Naive thymus-derived CD8-positive, alpha-beta T cell (primary cell): Measurements from ENCODE around the gene SMG7. TPM values are rescaled to one million over a fixed set of nuclear protein-coding genes. Genes with fewer than 3 reads are reported as not detected.

ENCODE experiments used
- ATAC-seq, 2 donors: fragments of 150-1000 bp; cut with Tn5 transposase in 1 of 2; sonication (Bioruptor Pico), chemical (Tn5 transposase) in 1 of 2; 1 replicate in 1 of 2; 2 replicates in 1 of 2; pipeline ENCODE4 v1.10.0; 2021; ENCODE audit warnings: mild to moderate bottlenecking in 2 of 2, moderate library complexity in 2 of 2
- POLR2A ChIA-PET: fragments of 350-600 bp; sonication (Branson Sonifier 250); formaldehyde crosslinking; loops from one replicate; lab custom pipeline; 2021; ENCODE audit warnings: antibody characterized with exemption; lab: Charles Lee
- DNase-seq, 10 donors: peaks; one replicate each; pipeline versions ENCODE4 v3.0.0 to v3.0.0-alpha.2; 2020 to 2022
- H3K27ac Mint-ChIP-seq, 10 donors: one replicate each; pipeline ENCODE4 v1.8.0; 2020 to 2022; ENCODE audit warnings: mild to moderate bottlenecking in 10 of 10, mixed read lengths in 10 of 10, moderate library complexity in 4 of 10, inconsistent platforms in 1 of 10
- H3K27me3 Mint-ChIP-seq, 5 donors: one replicate each; pipeline ENCODE4 v1.8.0; 2021 to 2022; ENCODE audit warnings: mixed read lengths in 5 of 5
- H3K36me3 Mint-ChIP-seq, 3 donors: one replicate each; pipeline ENCODE4 v1.8.0; 2020 to 2022; ENCODE audit warnings: mixed read lengths in 3 of 3, mild to moderate bottlenecking in 2 of 3, inconsistent platforms in 1 of 3
- H3K4me1 Mint-ChIP-seq, 4 donors: one replicate each; pipeline ENCODE4 v1.8.0; 2021 to 2022; ENCODE audit warnings: mixed read lengths in 4 of 4
- H3K4me3 Mint-ChIP-seq, 10 donors: one replicate each; pipeline ENCODE4 v1.8.0; 2020 to 2022; ENCODE audit warnings: mild to moderate bottlenecking in 10 of 10, mixed read lengths in 10 of 10, moderate library complexity in 6 of 10, inconsistent platforms in 1 of 10
- H3K9me3 Mint-ChIP-seq, 9 donors: one replicate each; pipeline ENCODE4 v1.8.0; 2020 to 2022; ENCODE audit warnings: mixed read lengths in 9 of 9, mild to moderate bottlenecking in 3 of 9, inconsistent platforms in 1 of 9, moderate library complexity in 1 of 9
- polyA plus RNA-seq, 3 donors: library from polyadenylated mRNA; unstranded; fragments of 300-500 nt; fragmentation: Illumina TruSeq; gene quantifications; one replicate each; pipeline ENCODE4 v1.2.3, GENCODE V29; 2021
- total RNA-seq, 8 experiments: library from RNA in 2 of 8; stranded (reverse) in 2 of 8; gene quantifications; one replicate each; pipeline ENCODE4 v1.2.3 and lab custom pipeline; 2021 to 2026

Gene SMG7
- total and polyA plus RNA-seq, 5 experiments from 2014 or later = 14.8 to 60.0 (median 29.2) TPM

DNA sequence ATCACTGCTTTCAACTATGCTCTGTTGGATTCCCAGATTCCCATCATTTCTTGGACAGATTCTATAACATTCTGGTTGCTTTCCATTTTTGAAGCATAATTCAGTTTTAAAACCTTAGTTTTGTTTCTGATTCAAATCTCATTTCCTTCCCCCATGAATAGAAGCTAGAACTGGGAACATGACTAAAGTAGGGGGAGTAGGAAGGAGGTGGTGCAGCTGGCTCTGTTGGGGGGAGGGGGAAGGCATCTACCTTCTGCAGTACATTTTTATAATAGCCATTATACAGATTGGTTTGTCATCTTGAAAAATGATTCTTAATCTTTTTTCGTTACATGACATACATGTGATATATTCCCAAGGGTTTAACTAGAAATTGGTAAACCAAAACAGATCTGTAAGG is 48.1 kb downstream of the SMG7 start:
- peak overlapping the region in 1 of 10 donors; percentile 35 for H3K27ac Mint-ChIP-seq

DNA sequence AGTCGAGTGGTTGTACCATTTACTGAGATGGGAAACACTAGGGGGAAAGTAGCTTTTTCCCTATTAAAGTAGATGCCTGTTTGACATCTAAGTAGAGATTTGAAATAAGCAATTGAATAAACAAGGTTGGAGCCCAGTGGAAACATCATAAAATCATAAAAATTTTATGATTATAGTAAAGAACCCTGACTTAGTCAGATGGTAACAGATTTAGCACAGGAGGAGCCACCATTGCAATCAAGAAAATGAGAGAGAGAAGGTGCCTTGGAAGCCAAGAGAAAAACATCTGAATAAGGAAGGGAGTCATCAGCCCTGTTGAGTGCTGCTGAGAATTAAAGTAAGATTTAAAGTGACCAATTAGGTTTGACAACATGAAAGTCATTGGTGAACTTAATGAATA is 49.8 kb downstream of the SMG7 start:
- POLR2A ChIA-PET = interaction anchor here (0.7 kb wide), 1 partner anchor 8 kb away, joined by 6 read pairs; no protein-coding TSS in a partner anchor
- peaks cover 0 to 73% (median 10%) of the 10 kb centered on the region in 3 donors for H3K36me3 Mint-ChIP-seq
- H3K27ac Mint-ChIP-seq = peak overlapping the region in 1 of 10 donors; percentile 85
- no peaks in the 10 kb centered on the region for H3K9me3 Mint-ChIP-seq
- no peaks in the 10 kb centered on the region for H3K27me3 Mint-ChIP-seq
- no peak for ATAC-seq
- no peak overlapping the region for H3K4me3 Mint-ChIP-seq
- DNase-seq = no peak
- peaks cover 0 to 3% (median under 1%) of the 10 kb centered on the region in 4 donors for H3K4me1 Mint-ChIP-seq

More for the DNA sequence above, 48.1 kb downstream of the SMG7 start:
- peaks cover 4 to 78% (median 5%) of the 10 kb centered on the region in 3 donors for H3K36me3 Mint-ChIP-seq
- DNase-seq = no peak
- H3K4me3 Mint-ChIP-seq = no peak overlapping the region
- H3K9me3 Mint-ChIP-seq = no peaks in the 10 kb centered on the region
- no peaks in the 10 kb centered on the region for H3K27me3 Mint-ChIP-seq
- POLR2A ChIA-PET = no interaction called here
- H3K4me1 Mint-ChIP-seq = peaks cover 0 to 4% (median 1%) of the 10 kb centered on the region in 4 donors
- no peak for ATAC-seq

DNA sequence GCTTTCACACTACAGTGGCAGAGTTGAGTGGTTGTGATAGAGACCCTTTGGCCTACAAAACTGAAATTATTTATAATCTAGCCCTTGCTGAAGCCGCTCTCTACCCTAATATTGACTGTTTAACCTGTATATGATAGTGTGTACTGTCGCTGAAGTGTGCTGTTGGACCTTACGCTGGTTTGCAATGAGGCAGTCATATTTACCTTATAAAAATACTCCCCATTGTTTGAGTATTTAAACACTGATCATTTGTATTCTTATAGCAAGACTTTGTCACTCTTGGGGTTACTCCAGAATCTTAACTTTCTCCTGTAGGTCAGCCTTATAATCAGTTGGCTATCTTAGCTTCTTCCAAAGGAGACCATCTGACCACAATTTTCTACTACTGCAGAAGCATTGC is 56.3 kb downstream of the SMG7 start:
- Mint-ChIP-seq H3K36me3 (peaks cover 0 to 85% (median 7%) of the 10 kb centered on the region in 3 donors), H3K9me3 (no peaks in the 10 kb centered on the region), H3K27me3 (no peaks in the 10 kb centered on the region), H3K4me3 (no peak overlapping the region), H3K4me1 (peaks cover 0 to 3% (median under 1%) of the 10 kb centered on the region in 4 donors), H3K27ac (no peak overlapping the region)
- DNase-seq (no peak), ATAC-seq (no peak)
- POLR2A ChIA-PET = no interaction called here

DNA sequence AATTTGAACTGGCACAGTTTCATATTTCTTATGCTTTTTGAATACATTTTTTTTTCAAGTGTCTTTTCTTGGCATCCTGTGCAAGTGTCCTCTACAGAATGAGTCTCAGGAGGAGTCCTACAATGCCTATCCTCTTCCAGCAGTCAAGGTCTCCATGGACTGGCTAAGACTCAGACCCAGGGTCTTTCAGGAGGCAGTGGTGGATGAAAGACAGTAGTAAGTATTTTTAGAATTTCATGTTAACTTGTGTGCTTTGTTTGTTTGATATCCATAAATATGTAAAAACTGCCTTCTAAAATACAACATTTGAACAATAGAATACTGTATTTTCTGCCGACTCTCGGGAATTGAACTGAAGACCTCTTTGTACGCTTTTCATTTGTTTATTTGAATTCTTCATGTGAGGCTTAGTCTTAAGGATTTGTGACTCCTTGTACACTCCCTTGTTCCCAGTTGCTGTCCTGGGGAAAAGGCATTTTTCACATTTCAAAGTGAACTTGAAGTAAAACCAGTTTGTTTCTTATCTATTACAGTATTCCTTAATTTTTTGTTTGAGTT is 61.4 kb downstream of the SMG7 start:
- DNase-seq (no peak), ATAC-seq (no peak)
- Mint-ChIP-seq H3K27ac (peak overlapping the region in 1 of 10 donors; percentile 8), H3K9me3 (no peaks in the 10 kb centered on the region), H3K36me3 (peaks cover 0 to 94% (median 10%) of the 10 kb centered on the region in 3 donors), H3K4me3 (no peak overlapping the region), H3K27me3 (no peaks in the 10 kb centered on the region), H3K4me1 (peaks cover 0 to 2% (median under 1%) of the 10 kb centered on the region in 4 donors)
- POLR2A ChIA-PET = no interaction called here

DNA sequence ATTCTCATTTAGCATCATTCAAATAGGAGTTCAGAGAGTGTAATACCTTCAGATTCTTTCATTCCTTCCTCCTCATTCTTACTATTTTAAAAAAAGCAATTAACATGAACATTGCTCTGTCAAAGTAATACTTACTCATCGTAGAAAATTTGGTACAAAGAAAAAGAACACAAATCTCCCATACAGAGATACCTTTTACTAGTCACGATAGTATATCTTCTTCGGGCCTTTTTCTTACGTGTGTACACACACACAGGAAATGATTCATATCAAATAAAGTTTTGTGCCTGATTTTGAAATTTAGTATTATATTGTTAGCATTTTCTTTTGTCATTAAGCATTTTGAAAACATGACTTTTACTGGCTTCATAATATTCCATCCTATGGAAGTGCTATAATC is 65.1 kb downstream of the SMG7 start:
- Mint-ChIP-seq H3K9me3 (no peaks in the 10 kb centered on the region), H3K27me3 (no peaks in the 10 kb centered on the region), H3K4me1 (peaks cover 0 to 6% (median 2%) of the 10 kb centered on the region in 4 donors), H3K27ac (peak overlapping the region in 2 of 10 donors; percentile 30 to 71), H3K4me3 (no peak overlapping the region), H3K36me3 (peaks cover 4 to 90% (median 20%) of the 10 kb centered on the region in 3 donors)
- ATAC-seq (no peak), DNase-seq (no peak)
- POLR2A ChIA-PET = no interaction called here

DNA sequence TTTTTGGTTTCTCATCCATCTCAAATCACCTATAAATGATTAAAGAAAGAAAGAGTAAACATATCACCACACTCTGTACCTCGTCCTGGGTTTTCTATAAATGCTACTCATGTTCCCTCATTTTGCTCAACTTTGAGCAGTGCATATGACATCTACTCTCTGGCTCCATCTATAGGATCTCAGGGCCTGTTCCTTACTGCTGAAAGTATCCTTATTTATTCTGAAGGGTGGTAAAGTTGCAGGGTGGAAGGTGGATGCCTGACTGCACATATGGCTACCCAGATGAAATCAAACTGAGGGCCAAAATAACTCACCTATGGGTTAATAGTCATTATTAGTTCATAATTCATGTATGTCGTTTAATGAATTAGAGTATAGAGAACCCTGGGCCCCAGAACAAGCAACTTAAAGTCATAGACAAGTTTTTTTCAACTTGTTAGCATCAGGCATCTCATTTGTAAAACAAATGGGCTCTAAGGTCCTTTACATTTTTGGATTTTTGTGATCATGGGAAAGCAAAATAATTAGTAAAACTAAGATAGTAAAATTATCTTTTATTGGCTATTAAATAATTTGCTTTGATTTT is 71.4 kb downstream of the SMG7 start:
- DNase-seq (peak in 5 of 10 donors; percentile 8 to 55 (median 28)), ATAC-seq (peak; percentile 93 to 95)
- no peaks in the 10 kb centered on the region for H3K9me3 Mint-ChIP-seq

DNA sequence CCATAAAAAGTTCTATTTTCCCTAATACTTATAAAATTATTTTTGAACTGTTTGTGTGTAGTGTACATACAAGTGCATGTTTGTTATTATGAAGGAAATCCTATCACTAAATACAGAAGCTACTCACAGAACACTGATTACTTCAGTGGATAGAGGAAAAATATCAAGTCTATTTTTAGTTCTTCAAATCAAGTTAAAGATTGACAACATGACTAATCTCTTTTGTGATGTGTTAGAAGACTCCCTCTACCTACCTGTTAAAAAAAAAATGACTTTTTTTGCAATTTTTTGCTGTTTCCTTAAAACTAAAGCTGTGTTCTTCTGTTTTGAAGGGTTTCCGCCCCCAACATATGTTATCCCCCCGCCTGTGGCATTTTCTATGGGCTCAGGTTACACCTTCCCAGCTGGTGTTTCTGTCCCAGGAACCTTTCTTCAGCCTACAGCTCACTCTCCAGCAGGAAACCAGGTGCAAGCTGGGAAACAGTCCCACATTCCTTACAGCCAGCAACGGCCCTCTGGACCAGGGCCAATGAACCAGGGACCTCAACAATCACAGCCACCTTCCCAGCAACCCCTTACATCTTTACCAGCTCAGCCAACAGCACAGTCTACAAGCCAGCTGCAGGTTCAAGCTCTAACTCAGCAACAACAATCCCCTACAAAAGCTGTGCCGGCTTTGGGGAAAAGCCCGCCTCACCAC is 72.4 kb downstream of the SMG7 start:
- H3K4me1 Mint-ChIP-seq = peaks cover 0 to 9% (median 6%) of the 10 kb centered on the region in 4 donors
- DNase-seq (no peak), ATAC-seq (no peak)
- no peak overlapping the region for H3K4me3 Mint-ChIP-seq
- peak overlapping the region in 4 of 10 donors; percentile 3 to 89 (median 69) for H3K27ac Mint-ChIP-seq
- POLR2A ChIA-PET = no interaction called here
- no peaks in the 10 kb centered on the region for H3K27me3 Mint-ChIP-seq
- peaks cover 3 to 88% (median 29%) of the 10 kb centered on the region in 3 donors for H3K36me3 Mint-ChIP-seq
- no peaks in the 10 kb centered on the region for H3K9me3 Mint-ChIP-seq

More for the DNA sequence above, 71.4 kb downstream of the SMG7 start:
- Mint-ChIP-seq H3K36me3 (peaks cover 7 to 88% (median 30%) of the 10 kb centered on the region in 3 donors), H3K27me3 (no peaks in the 10 kb centered on the region), H3K27ac (peak overlapping the region in 6 of 10 donors; percentile 2 to 60 (median 50)), H3K4me3 (no peak overlapping the region), H3K4me1 (peaks cover 0 to 9% (median 6%) of the 10 kb centered on the region in 4 donors)
- POLR2A ChIA-PET = no interaction called here

DNA sequence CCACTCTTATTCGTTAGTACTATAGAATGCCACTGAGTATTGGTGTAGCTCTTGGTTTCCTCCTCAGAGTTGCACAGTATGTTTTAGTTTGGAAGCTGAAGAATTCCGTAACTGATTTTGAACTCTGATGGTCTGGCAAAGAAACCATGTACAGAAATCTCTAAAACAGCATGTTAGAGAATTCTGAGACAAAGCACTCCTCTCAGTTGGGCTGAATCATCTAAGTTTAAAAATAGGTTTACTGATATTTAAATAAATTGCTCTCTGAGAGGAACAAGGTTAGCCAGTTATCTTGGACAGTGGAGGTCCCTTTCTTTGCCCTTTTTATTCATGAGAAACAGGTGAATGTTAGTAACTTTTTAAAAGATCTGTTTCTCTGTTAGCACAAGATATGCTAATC is 74.1 kb downstream of the SMG7 start:
- no peak overlapping the region for H3K4me3 Mint-ChIP-seq
- POLR2A ChIA-PET = no interaction called here
- no peaks in the 10 kb centered on the region for H3K27me3 Mint-ChIP-seq
- H3K27ac Mint-ChIP-seq = peak overlapping the region in 2 of 10 donors; percentile 15 to 74
- peaks cover 0 to 10% (median 6%) of the 10 kb centered on the region in 4 donors for H3K4me1 Mint-ChIP-seq
- no peak for DNase-seq
- no peaks in the 10 kb centered on the region for H3K9me3 Mint-ChIP-seq
- ATAC-seq = no peak
- peaks cover 3 to 92% (median 34%) of the 10 kb centered on the region in 3 donors for H3K36me3 Mint-ChIP-seq

DNA sequence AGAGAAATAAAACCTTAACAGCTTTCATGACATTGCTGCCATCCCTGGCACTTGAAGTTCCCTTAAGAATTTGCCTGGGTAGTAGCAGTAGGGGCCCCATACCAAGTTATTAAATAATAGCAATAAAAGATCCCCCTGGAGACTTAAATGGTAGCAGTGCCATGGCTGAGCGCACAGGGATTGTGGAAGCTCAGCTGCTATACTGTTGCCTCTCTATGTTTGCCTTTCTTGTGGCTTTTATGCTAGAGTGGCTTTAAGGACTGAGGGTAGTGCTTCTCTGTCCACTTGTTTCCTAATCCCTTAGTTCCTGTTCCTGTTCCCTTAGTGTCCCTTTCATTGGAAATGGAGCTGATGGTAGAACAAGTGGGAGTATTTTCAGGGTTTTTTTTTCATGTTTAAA is 75.8 kb downstream of the SMG7 start:
- no peak for ATAC-seq
- H3K9me3 Mint-ChIP-seq = no peaks in the 10 kb centered on the region
- H3K36me3 Mint-ChIP-seq = peaks cover 3 to 96% (median 36%) of the 10 kb centered on the region in 3 donors
- H3K27ac Mint-ChIP-seq = peak overlapping the region in 3 of 10 donors; percentile 19 to 38 (median 31)
- peaks cover 0 to 10% (median 1%) of the 10 kb centered on the region in 4 donors for H3K4me1 Mint-ChIP-seq
- DNase-seq = no peak
- POLR2A ChIA-PET = no interaction called here
- H3K4me3 Mint-ChIP-seq = no peak overlapping the region
- H3K27me3 Mint-ChIP-seq = no peaks in the 10 kb centered on the region

DNA sequence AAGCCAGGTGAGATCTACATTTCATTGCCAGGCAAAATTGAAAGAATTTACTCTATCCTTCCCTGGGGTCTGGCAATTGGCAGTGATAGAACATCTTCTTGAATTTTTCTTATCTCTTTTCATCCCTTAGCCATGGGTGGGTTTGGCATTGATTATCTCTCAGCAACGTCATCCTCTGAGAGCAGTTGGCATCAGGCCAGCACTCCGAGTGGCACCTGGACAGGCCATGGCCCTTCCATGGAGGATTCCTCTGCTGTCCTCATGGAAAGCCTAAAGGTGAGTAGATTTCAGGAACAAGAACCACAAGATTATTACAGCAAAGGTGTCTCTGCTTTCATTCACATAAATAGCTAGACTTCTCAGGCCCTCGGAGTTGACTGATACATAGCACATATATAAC is 78.6 kb downstream of the SMG7 start:
- peaks cover 0 to 93% (median 27%) of the 10 kb centered on the region in 3 donors for H3K36me3 Mint-ChIP-seq
- H3K4me3 Mint-ChIP-seq = no peak overlapping the region
- peak overlapping the region in 8 of 10 donors; percentile 20 to 73 (median 50) for H3K27ac Mint-ChIP-seq
- H3K4me1 Mint-ChIP-seq = peaks cover 0 to 9% (median 3%) of the 10 kb centered on the region in 4 donors
- ATAC-seq (no peak), DNase-seq (no peak)
- no peaks in the 10 kb centered on the region for H3K9me3 Mint-ChIP-seq
- H3K27me3 Mint-ChIP-seq = no peaks in the 10 kb centered on the region
- POLR2A ChIA-PET = no interaction called here

DNA sequence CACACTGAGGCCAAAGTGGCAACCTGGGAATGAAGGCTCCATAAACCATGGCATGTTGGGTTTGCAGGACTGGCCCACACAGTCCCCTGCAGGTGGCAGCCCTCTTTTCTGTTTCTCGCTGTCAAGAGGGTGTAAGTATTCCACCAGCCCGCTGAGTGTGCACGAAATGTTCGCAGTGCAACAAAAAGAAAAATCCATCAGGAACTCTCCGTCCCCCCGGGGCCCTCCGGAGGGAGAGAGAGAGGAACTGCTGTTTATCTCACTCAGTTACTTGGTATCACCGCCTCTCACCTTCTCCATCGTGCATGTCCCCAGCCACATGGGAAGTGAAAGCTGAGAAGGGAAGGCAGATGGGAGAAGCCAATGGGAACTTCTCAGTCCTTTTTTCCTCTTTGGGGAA is 79.6 kb downstream of the SMG7 start:
- no peak for DNase-seq
- Mint-ChIP-seq H3K9me3 (no peaks in the 10 kb centered on the region), H3K4me1 (peaks cover 0 to 7% (median 3%) of the 10 kb centered on the region in 4 donors), H3K27me3 (no peaks in the 10 kb centered on the region), H3K36me3 (peaks cover 0 to 89% (median 23%) of the 10 kb centered on the region in 3 donors), H3K27ac (peak overlapping the region in 1 of 10 donors; percentile 32), H3K4me3 (no peak overlapping the region)
- POLR2A ChIA-PET = no interaction called here
- ATAC-seq = no peak

DNA sequence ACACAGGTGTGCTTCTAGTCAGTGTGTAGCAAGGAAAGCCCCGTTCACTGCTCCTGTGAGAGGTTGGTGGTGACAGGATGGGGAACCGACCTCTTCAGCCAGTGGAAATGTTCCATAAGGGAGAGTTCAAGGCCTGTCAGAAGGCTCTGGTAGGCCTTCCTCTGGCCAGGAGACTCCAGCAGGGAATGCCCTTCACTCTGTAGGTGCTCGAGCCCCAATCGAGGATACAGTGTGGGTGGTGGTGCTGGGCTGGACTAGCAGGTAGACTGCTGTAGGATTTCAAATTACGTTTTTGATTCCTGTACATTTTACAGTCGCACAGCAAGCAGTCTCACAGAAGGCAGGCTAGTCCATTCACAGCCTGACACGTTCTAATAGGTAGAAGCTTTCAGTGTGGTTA is 80.1 kb downstream of the SMG7 start:
- no peak for ATAC-seq
- peaks cover 0 to 85% (median 18%) of the 10 kb centered on the region in 3 donors for H3K36me3 Mint-ChIP-seq
- peak overlapping the region in 2 of 10 donors; percentile 33 to 78 for H3K27ac Mint-ChIP-seq
- peaks cover 0 to 7% (median 2%) of the 10 kb centered on the region in 4 donors for H3K4me1 Mint-ChIP-seq
- no peaks in the 10 kb centered on the region for H3K9me3 Mint-ChIP-seq
- H3K27me3 Mint-ChIP-seq = no peaks in the 10 kb centered on the region
- no peak for DNase-seq
- no peak overlapping the region for H3K4me3 Mint-ChIP-seq
- POLR2A ChIA-PET = no interaction called here

DNA sequence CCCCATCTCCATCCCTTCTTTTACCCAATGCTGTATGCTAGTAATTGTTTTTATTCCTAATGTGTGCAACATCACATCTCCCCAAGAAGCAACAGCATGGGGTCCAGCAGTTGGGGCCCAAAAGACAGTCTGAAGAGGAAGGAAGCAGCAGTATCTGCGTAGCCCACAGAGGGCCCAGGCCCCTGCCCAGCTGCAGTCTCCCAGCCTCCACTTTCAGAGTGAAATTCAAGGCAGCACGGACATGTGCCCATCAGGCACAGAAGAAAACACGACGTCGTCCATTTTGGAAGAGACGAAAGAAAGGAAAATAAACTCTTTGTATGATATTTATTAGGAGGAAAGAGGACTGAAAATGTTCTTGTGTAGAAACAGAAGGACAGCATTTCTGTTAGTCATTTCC is 80.6 kb downstream of the SMG7 start:
- no peak for ATAC-seq
- Mint-ChIP-seq H3K27me3 (no peaks in the 10 kb centered on the region), H3K9me3 (no peaks in the 10 kb centered on the region), H3K36me3 (peaks cover 0 to 83% (median 16%) of the 10 kb centered on the region in 3 donors), H3K27ac (peak overlapping the region in 5 of 10 donors; percentile 19 to 78 (median 33)), H3K4me3 (no peak overlapping the region), H3K4me1 (peaks cover 0 to 7% (median 2%) of the 10 kb centered on the region in 4 donors)
- no peak for DNase-seq
- POLR2A ChIA-PET = no interaction called here
